Stimulated activated CD8-positive, alpha-beta memory T cell treated with anti-CD3 and anti-CD28 coated beads, Interleukin-15, amount 100 ng/mL, for 24 hours (primary cell): ENCODE measurements around the gene MAN2B2.
"Not testable (repeated sequence)": the region's sequence is repeated elsewhere in the genome, so short reads cannot be mapped to it uniquely, and the experiment has no call there.

Experiments
- DNase-seq: peaks from one replicate; pipeline ENCODE4 v3.0.0-alpha.2; 2020; ENCODE audit warnings: low read depth

MAN2B2 gene

GRCh38 chr4:6643141-6643847, 68.3 kb downstream of the MAN2B2 start:
- no peak for DNase-seq

GRCh38 chr4:6644792-6645530, 70.0 kb downstream of the MAN2B2 start:
- no peak for DNase-seq

- no peak for DNase-seq
Observed at GRCh38 chr4:6647169-6647568, 72.2 kb downstream of the MAN2B2 start.

GRCh38 chr4:6647582-6648230, 72.7 kb downstream of the MAN2B2 start:
- no peak for DNase-seq

- DNase-seq = no peak
Observed at GRCh38 chr4:6649216-6649615, 74.2 kb downstream of the MAN2B2 start.

GRCh38 chr4:6654211-6654610, 79.2 kb downstream of the MAN2B2 start:
- DNase-seq = not testable (repeated sequence)

GRCh38 chr4:6655291-6655690, 80.3 kb downstream of the MAN2B2 start:
- not testable (repeated sequence) for DNase-seq

GRCh38 chr4:6655924-6656323, 80.9 kb downstream of the MAN2B2 start:
- DNase-seq = no peak

- no peak for DNase-seq
Observed at GRCh38 chr4:6657242-6658208, 82.5 kb downstream of the MAN2B2 start.

- no peak for DNase-seq
Observed at GRCh38 chr4:6658209-6658595, 83.2 kb downstream of the MAN2B2 start.

GRCh38 chr4:6658597-6659075, 83.6 kb downstream of the MAN2B2 start:
- DNase-seq = no peak

- DNase-seq = no peak
Observed at GRCh38 chr4:6659897-6660296, 84.9 kb downstream of the MAN2B2 start.

GRCh38 chr4:6660430-6660829, 85.4 kb downstream of the MAN2B2 start:
- no peak for DNase-seq

GRCh38 chr4:6662591-6662990, 87.6 kb downstream of the MAN2B2 start:
- DNase-seq = no peak

- no peak for DNase-seq
Observed at GRCh38 chr4:6663596-6664393, 88.8 kb downstream of the MAN2B2 start.

- no peak for DNase-seq
Observed at GRCh38 chr4:6665320-6665654, 90.3 kb downstream of the MAN2B2 start.

- no peak for DNase-seq
Observed at GRCh38 chr4:6668391-6668790, 93.4 kb downstream of the MAN2B2 start.

- no peak for DNase-seq
Observed at GRCh38 chr4:6671648-6672047, 96.7 kb downstream of the MAN2B2 start.

GRCh38 chr4:6672131-6672530, 97.1 kb downstream of the MAN2B2 start:
- no peak for DNase-seq

GRCh38 chr4:6672541-6673190, 97.7 kb downstream of the MAN2B2 start:
- not testable (repeated sequence) for DNase-seq
